Ovary (tissue), 9 donors: ENCODE data around the gene GTF3C1. TPM values are rescaled to one million over a fixed set of nuclear protein-coding genes. Genes with fewer than 3 reads are reported as not detected.

Experiments
- DNase-seq, 5 donors: peaks; one replicate each; pipeline ENCODE4 v3.0.0-alpha.2; 2019 to 2020
- H3K27ac ChIP-seq, 2 donors: fragments of 200-600 bp; one replicate each; pipeline versions ENCODE4 v1.5.1 to v1.8.0; 2019 to 2022
- H3K27me3 ChIP-seq: fragments of 200-600 bp; one replicate; pipeline ENCODE4 v1.8.0; 2022
- H3K36me3 ChIP-seq: fragments of 200-600 bp; sonication (generic); one replicate; pipeline ENCODE4 v1.5.1; 2019
- H3K4me1 ChIP-seq: one replicate; pipeline ENCODE4 v1.8.1; 2013; ENCODE audit warnings: mild to moderate bottlenecking, moderate library complexity; ENCODE audit not compliant: insufficient read depth
- H3K4me3 ChIP-seq: fragments of 200-600 bp; sonication (generic); one replicate; pipeline ENCODE4 v1.5.1; 2017
- H3K9me3 ChIP-seq, 2 donors: fragments of 200-600 bp in 1 of 2; sonication (generic) in 1 of 2; one replicate each; pipeline versions ENCODE4 v1.5.1 to v1.8.1; 2013 to 2019; ENCODE audit warnings: mild to moderate bottlenecking in 1 of 2, moderate library complexity in 1 of 2
- EP300 ChIP-seq: sonication (generic); formaldehyde crosslinking; IDR thresholded peaks from one replicate; pipeline ENCODE4 v1.6.1; 2017; ENCODE audit warnings: antibody characterized with exemption
- POLR2A ChIP-seq: fragments of 450-650 bp; IDR thresholded peaks from one replicate; pipeline ENCODE4 v1.6.1; 2017; ENCODE audit warnings: antibody characterized with exemption, mild to moderate bottlenecking, moderate library complexity
- WGBS, 3 donors: extraction: QIAGEN DNeasy Blood & Tissue Kit in 1 of 3; methylation state at CpG; one replicate each; pipeline versions ENCODE4 v1.1.5 to v1.1.7; 2013 to 2017; 5-methylcytosine and 5-hydroxymethylcytosine counted together
- intact Hi-C, 4 donors: fragments of 100-400 bp; cut with DNase I; formaldehyde crosslinking; loops; one replicate each; pipeline versions ENCODE4 v1.11.0 to v1.15.1; 2022 to 2023
- polyA plus RNA-seq, 2 donors: library from polyadenylated mRNA; stranded (reverse); fragments of 200-250 nt in 1 of 2; fragments of 350-450 nt in 1 of 2; fragmentation: Illumina TruSeq in 1 of 2; extraction: RNeasy Lipid Tissue Mini Kit (QIAGEN cat#74804) in 1 of 2; gene quantifications; one replicate each; pipeline ENCODE4 v1.2.3, GENCODE V29; 2013 to 2014
- total RNA-seq, 7 donors: library from RNA; depleted of rRNA in 2 of 7; stranded (reverse); fragments of >200 nt in 2 of 7; fragmentation: NEBNext Ultra II Directional in 3 of 7; extraction: Animal tissue kit (Norgen Biotek cat#: 25700) in 3 of 7; gene quantifications; one replicate each; pipeline versions ENCODE4 v1.1.0 to v1.2.4, GENCODE V29; 2016 to 2023
- TF ChIP-seq, protein P1 (sequence below), 3 donors: fragments of 450-650 bp in 2 of 3; fragments of 200-600 bp in 1 of 3; IDR thresholded peaks; one replicate each; pipeline versions ENCODE4 v1.5.1 to v1.8.0; 2016 to 2022; ENCODE audit warnings: antibody characterized with exemption in 3 of 3, mild to moderate bottlenecking in 1 of 3
- donor health status: DM: no; HTN: no; CAD: no; lungs with moderate emphysema.
- donor health status: DM: no; HTN: no; CAD: no.
- donor health status: Bipolar disorder and iron deficiency.
- donor health status: DM: yes; HTN: yes; CAD: no.
- donor health status: DM: no; HTN: no; CAD: no.
- donor health status: DM: yes; HTN: yes; CAD: no.

The GTF3C1 gene
- total and polyA plus RNA-seq, 9 donors, result 33.9 to 71.7 (median 52.7) TPM

GRCh38 chr16:27543801-27544200 lies 5.9 kb downstream of the GTF3C1 start:
- no peak for TF ChIP-seq EP300
- TF ChIP-seq, protein P1, sequence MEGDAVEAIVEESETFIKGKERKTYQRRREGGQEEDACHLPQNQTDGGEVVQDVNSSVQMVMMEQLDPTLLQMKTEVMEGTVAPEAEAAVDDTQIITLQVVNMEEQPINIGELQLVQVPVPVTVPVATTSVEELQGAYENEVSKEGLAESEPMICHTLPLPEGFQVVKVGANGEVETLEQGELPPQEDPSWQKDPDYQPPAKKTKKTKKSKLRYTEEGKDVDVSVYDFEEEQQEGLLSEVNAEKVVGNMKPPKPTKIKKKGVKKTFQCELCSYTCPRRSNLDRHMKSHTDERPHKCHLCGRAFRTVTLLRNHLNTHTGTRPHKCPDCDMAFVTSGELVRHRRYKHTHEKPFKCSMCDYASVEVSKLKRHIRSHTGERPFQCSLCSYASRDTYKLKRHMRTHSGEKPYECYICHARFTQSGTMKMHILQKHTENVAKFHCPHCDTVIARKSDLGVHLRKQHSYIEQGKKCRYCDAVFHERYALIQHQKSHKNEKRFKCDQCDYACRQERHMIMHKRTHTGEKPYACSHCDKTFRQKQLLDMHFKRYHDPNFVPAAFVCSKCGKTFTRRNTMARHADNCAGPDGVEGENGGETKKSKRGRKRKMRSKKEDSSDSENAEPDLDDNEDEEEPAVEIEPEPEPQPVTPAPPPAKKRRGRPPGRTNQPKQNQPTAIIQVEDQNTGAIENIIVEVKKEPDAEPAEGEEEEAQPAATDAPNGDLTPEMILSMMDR (IDR thresholded peaks at IDR 0.05), result no peak
- Histone ChIP-seq H3K27ac (no peak overlapping the region), H3K9me3 (no peaks in the 10 kb centered on the region), H3K4me1 (peaks cover 15% of the 10 kb centered on the region), H3K36me3 (no peaks in the 10 kb centered on the region), H3K27me3 (no peaks in the 10 kb centered on the region), H3K4me3 (no peak overlapping the region)
- DNase-seq, result no peak
- 87 to 94% (median 93%) methylated on average over 3 of the region's 3 CpGs for WGBS, 3 donors
- intact Hi-C loops, result no loop called here

- no peak for DNase-seq
- H3K4me1 ChIP-seq, result peaks cover 1% of the 10 kb centered on the region
- H3K9me3 ChIP-seq, result no peaks in the 10 kb centered on the region
- TF ChIP-seq EP300, result no peak
- TF ChIP-seq, protein P1 (IDR thresholded peaks at IDR 0.05), result no peak
- no peak for TF ChIP-seq POLR2A
- no peak overlapping the region for H3K4me3 ChIP-seq
- intact Hi-C loops, result loop anchor here in 1 of 4 donors (10.0 kb wide), 1 partner anchor 85 kb away; no protein-coding TSS in a partner anchor
- 74 to 80% (median 78%) methylated on average over 5 of the region's 5 CpGs for WGBS, 3 donors
- H3K27me3 ChIP-seq, result no peaks in the 10 kb centered on the region
- no peaks in the 10 kb centered on the region for H3K36me3 ChIP-seq
- no peak overlapping the region for H3K27ac ChIP-seq
Measured at GRCh38 chr16:27539636-27540035, 10.1 kb downstream of the GTF3C1 start.

- DNase-seq, result no peak
- intact Hi-C loops, result loop anchor here in 1 of 4 donors (10.0 kb wide), 1 partner anchor 86 kb away; no protein-coding TSS in a partner anchor
- TF ChIP-seq POLR2A (no peak), EP300 (no peak)
- TF ChIP-seq, protein P1 (IDR thresholded peaks at IDR 0.05), result no peak
- no peaks in the 10 kb centered on the region for H3K27me3 ChIP-seq
- H3K9me3 ChIP-seq, result no peaks in the 10 kb centered on the region
- H3K4me3 ChIP-seq, result no peak overlapping the region
- no peaks in the 10 kb centered on the region for H3K36me3 ChIP-seq
- H3K27ac ChIP-seq, result no peak overlapping the region
- WGBS, 3 donors, result 61 to 77% (median 71%) methylated on average over 2 of the region's 2 CpGs
- peaks cover 1% of the 10 kb centered on the region for H3K4me1 ChIP-seq
Measured at GRCh38 chr16:27539120-27539519, 10.6 kb downstream of the GTF3C1 start.

DNA sequence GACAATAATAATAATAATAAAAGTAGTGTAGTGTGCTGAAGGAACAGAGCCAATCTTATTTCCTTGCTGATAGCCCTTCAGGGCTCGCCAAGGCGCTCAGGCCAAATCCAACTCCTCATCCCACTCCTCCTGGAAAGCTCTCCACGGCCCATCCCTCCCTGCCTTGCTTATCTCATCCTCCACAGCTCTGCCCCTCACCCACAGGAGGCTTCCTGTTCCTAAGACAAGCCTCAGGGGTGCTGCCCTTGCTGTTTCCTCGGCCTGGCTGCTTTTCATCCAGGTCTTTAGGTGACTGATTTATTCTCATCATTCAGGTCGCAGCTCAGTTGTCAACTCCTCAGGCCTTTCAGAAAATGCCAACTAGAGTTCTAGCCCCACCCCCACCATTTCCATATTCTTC lies 11.2 kb downstream of the GTF3C1 start:
- no peak overlapping the region for H3K4me3 ChIP-seq
- TF ChIP-seq EP300, result no peak
- TF ChIP-seq, protein P1 (IDR thresholded peaks at IDR 0.05), result no peak
- TF ChIP-seq POLR2A, result no peak
- WGBS, 3 donors, result 26 to 33% (median 29%) methylated on average over 5 of the region's 5 CpGs
- H3K36me3 ChIP-seq, result no peaks in the 10 kb centered on the region
- H3K27ac ChIP-seq, result no peak overlapping the region
- no peaks in the 10 kb centered on the region for H3K9me3 ChIP-seq
- no peaks in the 10 kb centered on the region for H3K27me3 ChIP-seq
- no peak for DNase-seq
- intact Hi-C loops, result loop anchor here in 1 of 4 donors (10.0 kb wide), 1 partner anchor 86 kb away; no protein-coding TSS in a partner anchor
- peaks cover 1% of the 10 kb centered on the region for H3K4me1 ChIP-seq
